ENCODE data around the gene ITIH6. TPM values are rescaled to one million over a fixed set of nuclear protein-coding genes. Genes with fewer than 3 reads are reported as not detected.
"Not testable (repeated sequence)": the region's sequence is repeated elsewhere in the genome, so short reads cannot be mapped to it uniquely, and the experiment has no call there.

ITIH6 gene
- total RNA-seq, 4 donors from 2014 or later = not detected

- Histone ChIP-seq H3K9me3 (no peaks in the 10 kb centered on the region), H3K27me3 (no peaks in the 10 kb centered on the region), H3K36me3 (no peaks in the 10 kb centered on the region), H3K4me1 (no peaks in the 10 kb centered on the region), H3K27ac (no peak overlapping the region), H3K4me3 (no peak overlapping the region)
- TF ChIP-seq POLR2A (IDR thresholded peaks at IDR 0.05) = no peak
- no peak for TF ChIP-seq CTCF (IDR thresholded peaks at IDR 0.05)
- DNase-seq = no peak
Measured at GRCh38 chrX:54776987-54777672, 20.9 kb downstream of the ITIH6 start.

GRCh38 chrX:54776061-54776460 lies 22.0 kb downstream of the ITIH6 start:
- no peaks in the 10 kb centered on the region for H3K27me3 ChIP-seq
- H3K4me1 ChIP-seq = no peaks in the 10 kb centered on the region
- H3K9me3 ChIP-seq = no peaks in the 10 kb centered on the region
- H3K4me3 ChIP-seq = no peak overlapping the region
- no peak overlapping the region for H3K27ac ChIP-seq
- no peak for TF ChIP-seq POLR2A (IDR thresholded peaks at IDR 0.05)
- no peak for TF ChIP-seq CTCF (IDR thresholded peaks at IDR 0.05)
- no peak for DNase-seq
- no peaks in the 10 kb centered on the region for H3K36me3 ChIP-seq

GRCh38 chrX:54774391-54775094 lies 23.5 kb downstream of the ITIH6 start:
- H3K36me3 ChIP-seq, H3K27ac ChIP-seq, H3K27me3 ChIP-seq, H3K4me3 ChIP-seq, H3K9me3 ChIP-seq, H3K4me1 ChIP-seq, DNase-seq: not testable (repeated sequence)

- TF ChIP-seq POLR2A (IDR thresholded peaks at IDR 0.05) (no peak), CTCF (IDR thresholded peaks at IDR 0.05) (no peak)
- Histone ChIP-seq H3K27ac (no peak overlapping the region), H3K27me3 (no peaks in the 10 kb centered on the region), H3K9me3 (no peaks in the 10 kb centered on the region), H3K4me3 (no peak overlapping the region), H3K36me3 (no peaks in the 10 kb centered on the region), H3K4me1 (no peaks in the 10 kb centered on the region)
- no peak for DNase-seq
Measured at GRCh38 chrX:54758114-54759055, 39.7 kb downstream of the ITIH6 start.

GRCh38 chrX:54754854-54755253 lies 43.2 kb downstream of the ITIH6 start:
- no peaks in the 10 kb centered on the region for H3K4me1 ChIP-seq
- no peaks in the 10 kb centered on the region for H3K36me3 ChIP-seq
- no peak overlapping the region for H3K27ac ChIP-seq
- no peak for DNase-seq
- no peak for TF ChIP-seq CTCF (IDR thresholded peaks at IDR 0.05)
- no peak for TF ChIP-seq POLR2A (IDR thresholded peaks at IDR 0.05)
- no peaks in the 10 kb centered on the region for H3K27me3 ChIP-seq
- no peaks in the 10 kb centered on the region for H3K9me3 ChIP-seq
- no peak overlapping the region for H3K4me3 ChIP-seq

Measured in Peyer's patch (tissue), 4 donors.